Cardiac muscle cell (in vitro differentiated cells and primary cell): ENCODE results near the gene CMSS1. TPM values are rescaled to one million over a fixed set of nuclear protein-coding genes. Genes with fewer than 3 reads are reported as not detected.

Experiments
- DNase-seq, 2 donors: peaks; one replicate each; pipeline versions ENCODE4 v3.0.0 to v3.0.0-alpha.2; 2010 to 2017; ENCODE audit warnings: low read depth in 1 of 2, low spot score in 1 of 2
- H3K27ac ChIP-seq: fragments of 200-600 bp; sonication (generic); 2 replicates; pipeline ENCODE4 v1.5.1; 2016
- H3K27me3 ChIP-seq: fragments of 200-600 bp; sonication (generic); 2 replicates; pipeline ENCODE4 v1.6.0; 2016; ENCODE audit warnings: control low read depth
- H3K36me3 ChIP-seq: fragments of 200-600 bp; sonication (generic); 2 replicates; pipeline ENCODE4 v1.5.1; 2016; ENCODE audit warnings: control low read depth
- H3K4me1 ChIP-seq: fragments of 200-600 bp; sonication (generic); 2 replicates; pipeline ENCODE4 v1.8.1; 2017; ENCODE audit warnings: low read depth, mild to moderate bottlenecking, mixed run types
- H3K4me3 ChIP-seq: fragments of 200-600 bp; sonication (generic); 2 replicates; pipeline ENCODE4 v1.5.1; 2016; ENCODE audit warnings: mild to moderate bottlenecking
- H3K9me3 ChIP-seq: fragments of 200-600 bp; sonication (generic); 2 replicates; pipeline ENCODE4 v1.5.1; 2017; ENCODE audit warnings: low read depth, mild to moderate bottlenecking, control low read depth
- polyA plus RNA-seq: library from polyadenylated mRNA; unstranded; fragments of >200 nt; fragmentation: Nextera tagmentation; extraction: Ambion mirVana; gene quantifications from 2 replicates; pipeline ENCODE4 v1.2.1, GENCODE V29; 2016
- total RNA-seq: library from RNA; depleted of rRNA; stranded (reverse); fragments of >200 nt; gene quantifications from 2 replicates; pipeline ENCODE4 v1.2.3, GENCODE V29; 2016
- TF ChIP-seq, protein P1 (sequence below): IDR thresholded peaks from 2 replicates; pipeline ENCODE4 v1.5.1; 2012; ENCODE audit warnings: low read depth, mild to moderate bottlenecking, low read length

The CMSS1 gene
- total and polyA plus RNA-seq, 2 experiments from 2014 or later, result 13.1 to 32.9 TPM

DNA sequence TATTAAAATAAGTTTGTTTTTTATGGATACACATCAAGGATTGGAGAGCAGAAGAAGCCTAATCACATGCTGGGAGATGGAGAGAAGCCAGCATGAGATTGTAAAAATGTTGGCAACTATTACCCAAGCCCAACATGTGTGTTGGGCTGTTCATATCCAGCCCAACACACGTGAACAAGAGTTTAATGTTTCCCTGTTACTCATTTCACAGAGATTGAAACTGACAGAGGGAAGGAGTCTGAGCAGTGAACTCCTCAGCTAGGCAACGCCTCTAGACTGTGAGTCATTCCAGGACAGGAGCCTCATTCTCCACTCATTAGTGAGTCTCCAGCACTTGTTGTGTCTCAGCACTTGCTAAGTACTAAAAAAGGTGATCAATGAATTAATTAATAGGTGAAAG lies 43.2 kb upstream of the CMSS1 start:
- Histone ChIP-seq H3K27me3 (peaks cover 2% of the 10 kb centered on the region), H3K27ac (no peak overlapping the region), H3K4me3 (no peak overlapping the region), H3K4me1 (no peaks in the 10 kb centered on the region), H3K36me3 (no peaks in the 10 kb centered on the region), H3K9me3 (no peaks in the 10 kb centered on the region)
- TF ChIP-seq, protein P1, sequence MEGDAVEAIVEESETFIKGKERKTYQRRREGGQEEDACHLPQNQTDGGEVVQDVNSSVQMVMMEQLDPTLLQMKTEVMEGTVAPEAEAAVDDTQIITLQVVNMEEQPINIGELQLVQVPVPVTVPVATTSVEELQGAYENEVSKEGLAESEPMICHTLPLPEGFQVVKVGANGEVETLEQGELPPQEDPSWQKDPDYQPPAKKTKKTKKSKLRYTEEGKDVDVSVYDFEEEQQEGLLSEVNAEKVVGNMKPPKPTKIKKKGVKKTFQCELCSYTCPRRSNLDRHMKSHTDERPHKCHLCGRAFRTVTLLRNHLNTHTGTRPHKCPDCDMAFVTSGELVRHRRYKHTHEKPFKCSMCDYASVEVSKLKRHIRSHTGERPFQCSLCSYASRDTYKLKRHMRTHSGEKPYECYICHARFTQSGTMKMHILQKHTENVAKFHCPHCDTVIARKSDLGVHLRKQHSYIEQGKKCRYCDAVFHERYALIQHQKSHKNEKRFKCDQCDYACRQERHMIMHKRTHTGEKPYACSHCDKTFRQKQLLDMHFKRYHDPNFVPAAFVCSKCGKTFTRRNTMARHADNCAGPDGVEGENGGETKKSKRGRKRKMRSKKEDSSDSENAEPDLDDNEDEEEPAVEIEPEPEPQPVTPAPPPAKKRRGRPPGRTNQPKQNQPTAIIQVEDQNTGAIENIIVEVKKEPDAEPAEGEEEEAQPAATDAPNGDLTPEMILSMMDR, result no peak
- DNase-seq, result peak in 1 of 2 donors; percentile 73

- TF ChIP-seq, protein P1, result no peak
- H3K36me3 ChIP-seq, result no peaks in the 10 kb centered on the region
- no peaks in the 10 kb centered on the region for H3K9me3 ChIP-seq
- DNase-seq, result peak in 1 of 2 donors; percentile 82
- H3K4me3 ChIP-seq, result no peak overlapping the region
- H3K27me3 ChIP-seq, result peaks cover 8% of the 10 kb centered on the region
- H3K4me1 ChIP-seq, result no peaks in the 10 kb centered on the region
- no peak overlapping the region for H3K27ac ChIP-seq
Observed at GRCh38 chr3:99776516-99777209, 41.0 kb upstream of the CMSS1 start.

GRCh38 chr3:99777210-99777549 lies 40.5 kb upstream of the CMSS1 start:
- H3K4me1 ChIP-seq, result no peaks in the 10 kb centered on the region
- DNase-seq, result no peak
- H3K9me3 ChIP-seq, result no peaks in the 10 kb centered on the region
- H3K36me3 ChIP-seq, result no peaks in the 10 kb centered on the region
- peaks cover 8% of the 10 kb centered on the region for H3K27me3 ChIP-seq
- no peak overlapping the region for H3K4me3 ChIP-seq
- no peak overlapping the region for H3K27ac ChIP-seq
- TF ChIP-seq, protein P1, result no peak

- H3K4me3 ChIP-seq, result no peak overlapping the region
- no peak overlapping the region for H3K27ac ChIP-seq
- TF ChIP-seq, protein P1, result no peak
- H3K4me1 ChIP-seq, result no peaks in the 10 kb centered on the region
- no peaks in the 10 kb centered on the region for H3K9me3 ChIP-seq
- no peaks in the 10 kb centered on the region for H3K36me3 ChIP-seq
- peaks cover 8% of the 10 kb centered on the region for H3K27me3 ChIP-seq
- no peak for DNase-seq
Observed at GRCh38 chr3:99777708-99778107, 40.0 kb upstream of the CMSS1 start.

DNA sequence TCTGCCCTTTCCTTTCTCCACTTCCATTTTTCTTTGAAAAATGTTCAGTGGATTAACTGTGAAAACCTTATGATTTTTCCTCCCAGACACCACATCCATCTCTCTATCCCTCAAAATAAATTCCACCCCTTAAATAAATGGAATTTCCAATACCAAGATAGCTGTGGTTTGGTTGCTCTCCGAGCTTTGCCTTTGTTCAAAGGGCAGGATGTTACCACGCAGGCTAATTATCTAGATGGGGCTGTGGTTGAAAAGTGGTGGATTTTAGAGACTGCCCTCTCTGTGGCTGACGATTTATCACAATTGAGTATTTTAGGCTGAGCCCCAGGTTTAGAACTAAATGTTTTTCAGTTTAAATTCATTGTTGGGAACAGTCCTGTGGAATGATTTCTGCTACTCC lies 36.9 kb upstream of the CMSS1 start:
- no peaks in the 10 kb centered on the region for H3K9me3 ChIP-seq
- H3K4me3 ChIP-seq, result no peak overlapping the region
- H3K36me3 ChIP-seq, result no peaks in the 10 kb centered on the region
- peak in 1 of 2 donors; percentile 47 for DNase-seq
- H3K27me3 ChIP-seq, result peaks cover 8% of the 10 kb centered on the region
- no peaks in the 10 kb centered on the region for H3K4me1 ChIP-seq
- TF ChIP-seq, protein P1, result no peak
- H3K27ac ChIP-seq, result no peak overlapping the region
